HCT116 (cell line): ENCODE data around the gene TRPM7.

Experiments
- CTCF ChIP-seq, 3 experiments: fragments of 200-600 bp in 1 of 3; sonication (generic) in 1 of 3; IDR thresholded peaks in 2 of 3; conservative IDR thresholded peaks in 1 of 3; 2 replicates each; pipeline ENCODE4 v1.5.1; 2012 to 2017; ENCODE audit warnings: low read depth in 2 of 3, low read length in 2 of 3, antibody characterized with exemption in 1 of 3, borderline replicate concordance in 1 of 3, control low read depth in 1 of 3, mild to moderate bottlenecking in 1 of 3, mixed read lengths in 1 of 3, mixed run types in 1 of 3, moderate library complexity in 1 of 3; ENCODE audit not compliant: insufficient read depth in 1 of 3
- EZH2 ChIP-seq: fragments of 200-600 bp; sonication (generic); IDR thresholded peaks from 2 replicates; pipeline ENCODE4 v1.6.1; 2017; ENCODE audit warnings: antibody characterized with exemption, mixed run types
- JUND ChIP-seq: IDR thresholded peaks from 2 replicates; pipeline ENCODE4 v1.6.1; 2012
- POLR2AphosphoS5 ChIP-seq: IDR thresholded peaks from 2 replicates; pipeline ENCODE4 v1.6.1; 2011; ENCODE audit warnings: mild to moderate bottlenecking, low read depth, low read length, moderate library complexity
- ZBTB33 ChIP-seq: IDR thresholded peaks from 2 replicates; pipeline ENCODE4 v1.6.1; 2011; ENCODE audit warnings: mild to moderate bottlenecking, low read length, moderate library complexity; ENCODE audit not compliant: insufficient replicate concordance; ENCODE audit errors: extremely low read depth
- ZNF274 ChIP-seq: fragments of 200-500 bp; sonication (Bioruptor generic); IDR thresholded peaks from 2 replicates; pipeline ENCODE4 v1.6.1; 2014; ENCODE audit warnings: mild to moderate bottlenecking, low read depth, low read length, inconsistent platforms

DNA sequence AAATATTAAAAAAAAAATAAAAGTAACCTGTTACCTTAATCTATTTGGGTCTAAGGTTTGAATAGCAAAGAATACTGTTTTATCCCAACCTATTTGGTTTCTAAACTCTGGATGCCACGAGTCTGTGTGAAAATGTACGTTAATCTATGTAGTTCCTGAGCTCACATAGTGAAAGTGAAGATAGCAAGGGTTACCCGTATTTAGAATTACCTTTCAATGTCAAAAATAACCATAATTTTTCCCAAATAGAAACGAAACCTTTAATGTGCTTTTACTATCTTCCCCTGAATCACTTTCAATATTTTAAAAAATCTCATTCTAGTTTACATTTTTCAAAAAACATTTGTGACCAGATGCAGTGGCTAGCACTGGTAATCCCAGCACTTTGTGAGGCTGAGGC, 134.4 kb downstream of the TRPM7 start:
- TF ChIP-seq ZNF274 (no peak), JUND (no peak), POLR2AphosphoS5 (no peak), CTCF (IDR thresholded peaks at IDR 0.05 in 2 of 3, conservative IDR thresholded peaks at IDR 0.05 in 1 of 3; ENCODE audit: borderline replicate concordance in 1 of 3, insufficient read depth in 1 of 3, low read depth in 2 of 3, low read length in 2 of 3) (no peak), EZH2 (no peak), ZBTB33 (no peak)
